Activated gamma-delta T cell treated with Interleukin-2 at 50 U/mL for 16 hours (primary cell): ENCODE results near the gene SMAD2.
A peak's percentile ranks its signal among the peaks of the same experiment; 100 is the strongest.

Experiments
- DNase-seq: peaks from one replicate; pipeline ENCODE4 v3.0.0-alpha.2; 2020

Gene SMAD2

DNA sequence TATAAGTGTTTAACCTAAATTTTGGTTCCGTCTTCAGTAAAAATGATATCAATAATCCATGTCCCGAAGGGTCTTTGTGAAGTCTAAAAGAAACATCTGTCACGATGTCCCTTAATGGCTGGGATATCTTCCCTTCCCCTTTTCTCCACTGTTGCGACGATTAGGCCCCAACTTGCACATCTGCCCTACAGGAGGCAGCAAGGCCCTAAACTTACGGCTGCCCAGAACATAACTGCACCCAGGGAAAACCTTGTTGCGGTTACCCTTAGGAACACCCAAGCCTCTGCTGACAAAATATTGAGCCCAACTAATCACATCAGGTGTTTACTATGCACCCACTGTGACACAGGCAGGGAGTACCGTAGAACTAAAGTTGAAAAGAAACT lies 1.3 kb upstream of the SMAD2 start:
- peak; percentile 15 for DNase-seq

DNA sequence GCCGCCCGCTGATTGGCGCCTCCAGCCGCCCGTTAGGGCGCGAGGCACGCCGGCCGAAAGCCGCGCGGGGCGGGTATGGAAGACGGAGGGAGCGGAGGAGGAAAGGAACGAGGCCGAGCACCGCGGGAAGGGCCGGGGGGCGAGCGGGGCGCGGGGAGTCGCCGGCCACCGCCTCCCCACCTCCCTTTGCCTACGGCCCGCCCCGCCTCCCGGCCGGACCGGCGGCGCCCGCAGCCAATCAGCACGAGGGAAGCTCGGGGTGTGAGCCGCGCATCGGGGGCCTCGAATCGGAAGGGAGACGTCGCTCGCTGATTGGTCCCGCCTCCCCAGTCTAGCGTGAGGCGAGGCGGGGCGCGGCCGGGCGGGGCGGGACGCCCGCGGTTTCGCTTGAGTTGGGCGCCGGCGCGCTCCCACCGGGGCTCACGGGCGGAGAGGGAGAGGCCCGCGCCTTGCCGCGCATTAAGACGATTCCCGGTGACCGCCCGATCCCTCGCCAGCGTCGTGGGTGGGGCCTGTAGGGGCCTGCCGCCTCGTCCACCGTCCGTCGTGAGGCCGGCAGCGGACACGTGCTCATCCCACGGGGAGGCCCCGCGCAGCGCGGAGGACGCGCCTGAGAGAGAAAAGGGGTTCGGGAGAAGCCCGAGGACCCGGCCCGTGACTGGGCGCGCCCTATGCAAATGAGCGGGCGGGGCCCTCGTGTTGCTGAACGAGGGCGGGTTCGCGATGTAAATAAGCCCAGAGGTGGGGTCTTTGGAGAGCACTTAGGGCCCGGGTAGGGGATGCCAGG lies 665 bp upstream of the SMAD2 start:
- peak; percentile 94 for DNase-seq

DNA sequence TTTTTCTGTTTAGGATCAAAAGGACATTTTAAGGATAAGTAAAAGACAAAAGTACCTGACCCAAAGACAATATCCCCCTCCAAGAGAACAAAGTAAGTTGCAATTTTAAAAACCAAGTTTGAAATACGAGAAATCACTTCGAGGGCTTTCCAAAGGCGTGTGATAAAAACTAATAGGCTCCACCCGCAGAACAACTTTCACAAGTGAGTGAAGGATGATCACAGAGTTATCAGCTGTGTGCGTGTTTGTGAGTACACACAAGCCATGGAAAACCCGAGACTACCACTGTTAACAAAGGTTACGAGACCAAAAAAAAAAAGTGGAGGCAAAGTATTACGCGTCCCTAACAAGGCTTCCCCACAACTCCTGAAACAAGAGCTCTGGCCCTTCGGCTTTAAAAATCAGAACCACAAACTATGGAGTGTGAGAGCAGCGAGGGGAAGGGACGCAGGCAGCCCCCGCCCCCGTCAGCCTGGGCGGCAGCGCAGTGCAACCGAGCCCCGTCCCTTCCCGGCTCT lies 719 bp downstream of the SMAD2 start:
- DNase-seq = no peak

DNA sequence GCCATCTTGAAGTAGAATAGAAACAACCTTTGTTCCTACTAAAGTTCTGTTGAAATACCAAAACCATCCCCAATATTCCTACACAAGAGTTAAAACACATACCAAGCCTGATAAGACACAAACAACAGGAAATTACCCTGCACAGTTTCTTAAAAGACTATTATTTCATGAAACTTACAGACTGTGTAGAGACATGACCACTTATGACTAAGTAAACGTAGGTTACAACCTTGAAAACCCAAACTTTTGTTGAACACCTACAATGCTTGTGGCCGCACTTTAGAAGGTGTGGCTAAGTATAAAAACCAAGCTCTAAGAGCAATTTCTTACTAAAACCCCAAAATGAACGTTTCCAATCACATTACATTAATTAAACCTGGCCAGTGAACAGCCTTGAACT lies 2.0 kb downstream of the SMAD2 start:
- no peak for DNase-seq

DNA sequence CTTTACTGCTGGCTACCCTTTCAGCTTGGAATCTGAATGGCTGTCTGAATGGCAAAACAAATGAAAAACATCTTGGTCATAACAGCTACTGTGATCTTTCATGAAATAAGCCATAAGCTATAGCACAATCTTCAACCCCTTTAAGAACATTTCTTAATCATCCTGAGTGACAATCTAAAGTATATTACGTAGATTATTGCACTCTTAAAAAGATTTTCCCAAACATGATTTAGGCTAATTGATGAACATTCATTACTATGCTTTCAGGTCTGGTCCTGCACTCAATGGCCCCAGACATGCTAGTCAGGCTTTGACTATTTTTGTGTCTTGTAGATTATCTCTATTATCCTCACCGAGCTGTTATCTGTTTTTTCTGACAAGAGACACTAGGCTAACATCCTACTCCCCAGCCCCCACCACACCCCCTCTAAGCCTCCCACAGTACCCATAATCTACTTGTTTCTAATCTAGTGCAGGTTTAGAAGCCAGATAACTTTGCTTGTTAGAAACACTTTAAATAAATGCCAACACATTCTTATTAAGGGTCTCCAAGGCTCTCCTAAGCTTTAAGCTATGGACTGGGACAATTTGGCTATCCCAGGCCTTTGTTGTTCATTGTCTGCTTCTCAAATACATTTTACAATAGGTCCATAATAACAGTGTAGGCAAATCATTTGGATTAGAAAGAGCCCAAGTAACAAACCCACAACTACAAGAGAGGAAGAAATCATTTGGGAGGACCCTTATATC lies 4.2 kb downstream of the SMAD2 start:
- DNase-seq = no peak

DNA sequence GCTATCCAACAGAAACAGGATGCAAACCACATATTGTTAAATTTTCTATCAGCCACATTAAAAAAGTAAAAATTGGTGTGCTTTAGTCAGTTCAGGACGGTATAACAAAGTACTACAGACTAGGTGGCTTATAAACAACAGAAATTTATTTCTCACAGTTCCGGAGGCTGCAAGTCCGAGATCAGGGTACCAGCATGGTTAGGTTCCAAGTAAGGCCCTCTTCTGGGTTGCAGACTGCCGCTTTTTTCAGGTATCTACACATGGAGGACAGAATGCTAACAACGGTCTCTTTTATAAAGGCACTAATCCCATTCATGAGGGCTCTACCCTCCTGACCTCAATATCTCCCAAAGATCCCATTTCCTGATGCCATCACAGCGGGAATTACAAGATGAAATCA lies 10.5 kb downstream of the SMAD2 start:
- no peak for DNase-seq

DNA sequence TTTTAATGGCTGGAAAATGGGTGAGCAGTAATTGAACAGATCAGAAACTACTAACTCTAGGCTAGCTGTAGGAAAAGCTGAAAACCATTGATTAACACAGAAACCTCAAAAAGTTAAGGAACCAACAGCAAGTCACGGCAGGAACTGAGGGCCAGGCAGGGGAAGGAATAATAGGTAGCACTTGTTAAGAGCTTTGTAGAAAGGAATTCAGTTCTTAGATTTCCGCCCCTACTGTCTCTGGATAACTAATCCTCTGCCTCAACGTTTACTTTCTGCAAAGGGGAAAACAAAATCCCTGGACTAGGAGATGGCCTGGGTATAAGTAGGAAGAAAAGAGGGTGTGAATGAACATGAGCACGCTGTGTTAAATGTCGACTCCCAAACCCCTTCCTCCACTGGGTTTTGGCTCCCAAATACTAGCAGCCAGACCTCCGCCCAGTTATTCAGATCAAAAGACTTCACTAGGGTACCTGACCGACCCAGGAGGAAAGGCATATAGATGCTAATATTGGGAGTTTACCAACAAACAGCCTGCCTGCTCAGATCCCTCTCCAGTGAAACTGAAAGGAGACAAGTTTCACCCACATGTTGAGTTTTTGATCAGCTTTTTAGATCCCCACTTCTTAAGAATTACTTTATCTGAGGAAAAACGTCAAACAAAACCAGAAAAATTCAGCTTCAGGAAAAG lies 12.4 kb downstream of the SMAD2 start:
- DNase-seq = no peak

DNA sequence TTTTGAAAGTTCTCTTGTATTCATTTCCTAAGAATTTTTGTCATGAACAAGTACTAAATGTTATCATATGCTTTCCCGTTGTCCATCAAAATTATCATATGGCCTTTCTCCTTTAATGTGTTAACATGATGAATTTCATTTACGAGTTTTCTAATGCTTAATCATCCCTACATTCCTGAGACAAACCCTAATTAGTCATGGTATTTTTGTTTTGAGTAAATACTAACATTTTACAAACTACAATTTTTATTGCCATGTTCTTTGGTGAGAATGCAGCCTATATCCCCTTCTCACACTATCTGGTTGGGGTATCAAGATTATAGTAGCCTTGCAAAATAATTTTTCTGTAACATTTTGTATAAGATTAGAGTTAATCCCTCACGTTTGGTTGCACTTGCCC lies 14.5 kb downstream of the SMAD2 start:
- no peak for DNase-seq

DNA sequence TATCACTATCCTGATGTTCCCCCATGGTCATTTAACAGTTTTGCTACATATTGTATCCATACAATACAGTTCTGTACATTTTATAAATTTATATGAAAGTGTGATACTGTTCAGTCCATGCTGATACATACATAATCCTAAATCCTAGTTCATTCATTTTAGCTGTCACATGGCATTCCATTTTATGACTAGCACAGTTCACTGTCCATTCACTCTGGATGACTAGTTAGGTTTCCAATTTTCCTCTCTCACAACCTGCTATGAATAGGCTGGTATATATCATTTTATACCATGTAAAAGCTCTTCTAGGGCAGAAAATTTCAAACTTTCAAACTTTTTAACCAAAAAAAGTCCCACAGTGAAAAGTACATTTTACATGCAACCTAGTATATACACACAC lies 15.2 kb downstream of the SMAD2 start:
- no peak for DNase-seq

DNA sequence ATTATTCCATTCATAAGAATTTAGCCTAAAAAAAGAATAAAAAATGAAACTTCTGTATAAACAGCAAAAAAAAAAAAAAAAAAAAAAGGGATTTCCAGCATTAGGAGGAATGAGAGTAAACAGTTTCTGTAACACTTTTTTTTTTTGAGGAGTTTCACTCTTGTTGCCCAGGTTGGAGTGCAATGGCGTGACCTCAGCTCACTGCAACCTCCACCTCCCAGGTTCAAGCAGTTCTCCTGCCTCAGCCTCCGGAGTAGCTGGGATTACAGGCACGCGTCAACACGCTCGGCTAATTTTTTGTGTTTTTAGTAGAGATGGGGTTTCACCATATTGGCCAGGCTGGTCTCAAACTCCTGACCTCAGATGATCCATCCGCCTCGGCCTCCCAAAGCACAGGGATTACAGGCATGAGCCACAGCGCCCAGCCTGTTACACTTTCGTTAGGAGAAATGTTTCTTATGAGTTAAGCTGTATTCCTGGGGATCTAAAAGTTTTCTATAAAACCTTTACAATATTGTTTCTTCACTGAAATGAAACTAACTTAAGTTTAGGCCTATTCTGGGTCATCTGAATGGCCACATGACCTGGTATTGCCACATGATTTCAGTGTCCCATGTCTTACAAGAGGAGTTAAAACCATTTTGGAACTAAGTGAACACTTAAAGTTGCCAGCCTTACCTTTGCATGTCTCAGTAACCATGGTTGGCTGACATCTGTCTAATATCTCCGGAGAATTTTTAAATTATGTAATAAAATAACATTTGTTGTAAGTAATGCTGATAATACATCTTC lies 17.5 kb downstream of the SMAD2 start:
- DNase-seq = no peak

DNA sequence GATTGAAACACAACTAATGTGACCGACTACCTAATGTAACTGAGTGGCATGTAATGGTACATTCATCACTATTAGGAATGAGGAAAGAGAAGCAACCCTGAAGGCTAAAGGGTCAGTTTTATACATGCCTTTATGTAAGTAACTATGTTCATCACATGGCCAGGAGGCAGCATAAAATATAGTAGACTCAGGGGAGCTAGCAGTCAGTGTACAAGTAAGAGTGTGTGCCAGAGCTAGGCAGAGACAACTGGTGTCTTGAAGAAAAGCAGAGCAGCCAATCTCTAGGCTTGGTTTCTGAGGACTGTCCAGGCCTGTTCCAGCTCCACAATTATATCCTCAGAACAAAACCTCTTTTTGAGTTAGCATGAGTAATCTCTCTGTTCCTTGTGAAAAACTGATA lies 18.1 kb downstream of the SMAD2 start:
- no peak for DNase-seq

DNA sequence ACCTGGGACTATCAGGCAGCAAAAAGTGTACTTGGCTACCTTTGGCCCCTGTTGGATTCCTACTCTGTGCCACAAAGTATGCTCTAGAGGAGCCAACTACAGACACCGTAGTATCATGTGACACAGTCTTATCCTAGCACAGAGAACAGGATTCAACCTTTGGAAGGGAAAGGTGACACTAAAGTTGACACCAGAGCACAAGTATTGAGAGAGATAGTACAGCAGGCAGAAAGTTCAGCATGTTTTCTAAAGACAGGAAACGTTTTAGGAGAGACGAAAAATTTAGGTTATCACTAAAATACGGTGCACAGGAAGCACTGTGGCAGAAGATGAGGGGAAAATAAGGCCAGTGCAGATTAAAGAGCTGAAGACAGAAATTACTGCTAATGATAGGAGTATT lies 18.6 kb downstream of the SMAD2 start:
- DNase-seq = no peak

DNA sequence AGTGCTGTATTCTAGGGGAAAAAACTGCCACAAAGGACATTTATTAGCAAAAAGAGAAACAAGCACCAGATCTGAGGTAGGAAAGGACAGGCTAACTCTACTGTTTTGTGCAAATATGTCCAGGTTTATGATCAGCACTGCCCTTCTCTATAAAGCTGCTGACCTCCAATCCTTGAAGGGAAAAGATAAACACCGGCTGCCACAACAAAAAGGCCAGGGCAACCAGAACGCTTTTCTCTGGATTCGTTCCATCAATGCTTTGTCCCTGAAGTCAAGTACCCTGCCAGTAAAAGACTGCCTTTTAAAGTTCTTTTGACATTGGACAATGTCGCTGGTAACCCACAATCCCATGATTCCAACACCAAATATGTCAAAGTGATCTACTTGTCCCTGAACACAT lies 21.0 kb downstream of the SMAD2 start:
- DNase-seq = no peak

DNA sequence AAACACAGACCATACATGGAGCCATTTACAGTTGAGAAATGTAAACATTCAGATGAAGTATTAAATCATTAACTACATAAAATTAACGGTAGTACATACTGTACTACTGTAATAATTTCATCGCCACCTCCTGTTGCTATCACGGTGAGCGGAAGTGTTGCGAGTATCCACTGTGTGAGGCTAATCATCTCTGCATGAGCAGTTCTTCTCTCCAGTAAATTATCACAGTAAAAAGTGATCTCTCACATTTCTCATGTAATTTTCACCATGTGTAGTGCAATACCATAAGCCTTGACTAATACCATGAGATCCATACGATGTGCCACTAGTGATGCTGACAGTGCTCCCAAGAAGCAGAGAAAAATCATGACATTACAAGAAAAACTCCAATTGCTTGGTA lies 21.9 kb downstream of the SMAD2 start:
- no peak for DNase-seq

DNA sequence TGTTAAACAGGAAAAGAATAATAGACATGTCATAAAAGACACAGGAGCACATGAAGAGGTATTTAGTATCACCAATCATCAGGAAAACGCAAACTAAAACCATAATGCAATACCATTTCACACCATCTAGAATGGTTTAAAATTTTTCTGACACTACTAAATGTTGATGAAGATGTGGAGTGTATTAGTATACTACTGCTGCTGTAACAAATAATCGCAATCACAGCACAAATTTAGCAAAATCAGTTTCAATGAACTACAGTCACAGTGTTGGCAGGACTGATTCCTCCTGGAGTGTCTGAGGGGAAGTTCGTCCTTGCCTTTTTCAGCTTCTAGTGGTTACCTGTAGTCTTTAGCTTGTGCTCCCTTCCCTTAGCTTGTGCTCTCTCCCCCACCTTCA lies 24.1 kb downstream of the SMAD2 start:
- DNase-seq = no peak

DNA sequence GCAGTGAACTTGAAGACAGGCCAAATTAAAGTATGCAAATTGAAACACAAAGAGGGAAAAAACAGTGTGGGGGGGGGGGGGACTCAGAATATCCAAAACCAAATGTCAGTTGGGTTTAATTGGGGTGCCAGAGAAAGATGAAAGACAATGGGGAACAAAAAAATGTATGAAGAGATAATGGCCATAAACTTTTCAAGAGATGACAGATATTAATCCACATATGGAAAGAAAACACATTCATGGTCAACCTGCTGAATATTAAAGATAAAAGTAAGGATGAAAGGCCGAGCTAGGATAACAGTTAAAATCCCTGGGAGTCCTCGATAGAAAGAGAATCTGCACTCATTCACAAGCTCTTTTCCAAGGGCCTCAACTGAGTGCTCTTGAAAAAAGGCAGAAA lies 26.6 kb downstream of the SMAD2 start:
- DNase-seq = no peak

DNA sequence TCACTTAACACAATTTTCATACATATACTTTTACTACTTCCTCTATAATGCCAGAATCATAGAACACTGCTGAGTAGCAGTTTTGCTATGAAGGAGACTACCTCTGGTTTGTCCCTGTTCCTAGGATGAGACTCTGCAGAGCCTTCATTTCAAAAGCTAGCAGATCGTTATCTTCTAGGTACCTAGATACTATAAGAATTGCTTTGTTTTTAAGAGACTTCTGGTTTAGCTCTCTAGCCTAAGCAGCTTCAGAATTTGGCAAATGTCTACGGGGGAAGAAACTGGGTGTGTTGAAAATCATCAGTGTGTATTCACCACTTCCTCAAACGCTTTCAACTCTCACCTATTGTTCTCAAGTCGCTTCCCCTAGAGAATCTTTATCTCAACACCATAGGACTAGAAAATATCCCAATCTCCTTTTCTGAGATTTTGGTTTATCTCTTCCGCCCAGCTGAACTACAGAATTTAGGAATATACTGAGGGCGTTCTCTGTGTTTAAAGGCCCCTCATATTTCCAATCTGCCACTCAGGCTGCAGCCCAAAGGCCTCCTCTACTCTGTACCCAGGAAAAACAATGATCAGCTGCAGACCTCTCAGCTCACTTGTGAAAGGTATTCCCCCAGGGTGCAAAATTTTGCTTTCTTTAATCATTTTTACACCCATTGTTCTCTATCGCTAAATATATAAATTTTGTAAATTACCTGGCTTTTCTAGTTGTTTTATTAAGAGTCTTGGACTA lies 28.7 kb downstream of the SMAD2 start:
- no peak for DNase-seq

DNA sequence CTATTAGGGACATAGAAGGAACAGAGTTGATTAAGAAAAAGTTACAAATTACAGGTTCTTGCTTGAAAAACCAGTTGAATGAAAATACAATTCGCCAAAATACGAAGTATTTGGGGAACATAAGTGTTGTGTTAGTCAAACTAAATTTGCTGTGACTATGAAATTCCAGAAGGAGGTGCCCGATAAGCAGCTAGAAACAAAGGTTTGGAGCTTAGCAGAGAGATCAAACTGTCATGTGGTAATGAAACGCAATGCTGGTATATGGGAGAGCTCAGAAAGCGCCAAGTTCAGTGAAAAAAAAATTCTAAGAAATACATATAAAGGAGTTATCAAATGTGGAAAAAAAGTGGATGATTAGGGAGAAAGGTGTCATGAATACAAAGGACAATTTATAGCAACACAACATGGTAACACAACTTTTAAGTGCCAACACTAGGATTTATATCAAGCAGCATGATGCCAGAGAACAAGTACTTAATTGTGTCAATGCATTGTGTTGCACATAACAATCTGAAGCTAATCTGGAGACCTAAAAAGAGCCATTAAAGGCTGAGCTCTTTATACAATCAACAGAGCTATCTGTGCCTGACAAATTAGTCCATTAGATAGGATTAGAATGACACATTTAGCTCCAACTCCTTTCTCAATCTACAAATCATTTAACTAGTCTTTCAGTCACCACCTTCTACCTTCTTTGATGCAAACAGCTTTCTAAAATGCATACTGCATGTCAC lies 31.2 kb downstream of the SMAD2 start:
- DNase-seq = no peak

DNA sequence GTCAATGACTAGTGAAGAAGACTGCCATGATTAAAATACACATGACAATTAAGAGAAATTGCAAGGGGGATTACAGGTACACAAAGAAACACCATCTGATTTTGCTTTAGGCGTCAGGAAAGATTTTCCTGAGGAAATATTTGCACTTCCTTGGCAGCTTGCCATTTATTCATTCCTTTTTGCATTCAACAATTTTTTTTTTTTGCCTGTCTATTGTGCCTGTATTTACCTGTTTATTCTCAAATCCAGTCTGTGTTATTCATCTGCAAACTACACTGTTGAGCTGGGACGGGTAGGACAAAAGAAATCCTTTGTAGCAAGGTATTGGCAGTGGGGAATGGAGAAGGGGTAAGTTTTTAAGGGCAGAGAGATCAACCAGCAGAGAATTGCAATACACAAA lies 31.8 kb downstream of the SMAD2 start:
- no peak for DNase-seq

DNA sequence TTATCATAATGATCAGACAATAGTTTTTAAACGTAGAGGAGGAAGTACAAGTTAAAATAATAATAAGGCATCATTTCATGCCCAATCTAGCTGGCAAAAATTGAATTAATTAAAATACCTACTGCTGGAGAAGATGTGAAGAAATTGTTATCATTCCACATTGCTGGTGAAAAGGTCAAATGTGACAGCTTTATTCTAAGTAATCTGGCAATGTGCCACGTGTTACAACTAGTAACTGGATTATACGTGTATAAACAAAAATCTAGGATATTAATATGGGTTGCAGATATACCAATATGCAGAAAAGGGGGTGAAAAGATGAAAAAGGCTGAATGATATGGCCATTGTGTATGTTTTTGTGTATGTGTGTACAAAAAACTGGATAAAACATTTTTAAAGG lies 32.4 kb downstream of the SMAD2 start:
- no peak for DNase-seq

DNA sequence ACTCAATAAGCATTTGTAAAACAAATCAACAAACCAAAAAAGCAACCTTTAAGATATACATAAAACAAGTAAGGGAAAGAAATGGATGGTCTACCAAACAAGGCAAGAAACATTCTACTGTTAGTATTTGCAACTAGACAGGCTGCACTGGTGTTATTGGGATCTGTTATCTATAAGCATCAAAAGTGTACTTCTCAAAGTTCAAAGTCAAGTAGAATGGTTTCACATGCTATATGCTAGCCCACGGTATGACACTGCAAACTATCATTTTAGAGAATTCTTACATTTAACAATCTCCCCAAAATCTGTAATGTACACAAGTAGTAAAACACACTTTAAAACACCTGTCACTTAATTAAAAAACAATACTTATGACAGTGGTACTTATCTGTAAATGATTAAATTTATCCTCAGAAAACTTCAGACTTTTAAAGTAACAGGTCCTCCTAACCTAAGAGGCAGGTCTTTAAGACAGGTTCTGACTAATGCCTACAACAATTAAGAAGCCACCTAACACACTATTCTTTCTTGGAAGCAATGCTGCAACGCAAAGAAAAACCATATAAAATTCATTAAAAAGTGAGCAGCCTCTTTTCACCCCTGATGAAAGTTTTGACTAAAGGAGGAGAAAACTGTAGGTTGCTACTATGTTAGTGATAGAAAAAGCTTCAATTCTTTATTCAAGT lies 34.8 kb downstream of the SMAD2 start:
- no peak for DNase-seq
